Raji (cell line): ENCODE results near the gene PTPRG.

Experiments used
- POLR2A ChIP-seq: IDR thresholded peaks from 2 replicates; pipeline ENCODE4 v1.6.1; 2011; ENCODE audit warnings: low read depth, low read length, control low read depth; ENCODE audit not compliant: insufficient read depth

The PTPRG gene

DNA sequence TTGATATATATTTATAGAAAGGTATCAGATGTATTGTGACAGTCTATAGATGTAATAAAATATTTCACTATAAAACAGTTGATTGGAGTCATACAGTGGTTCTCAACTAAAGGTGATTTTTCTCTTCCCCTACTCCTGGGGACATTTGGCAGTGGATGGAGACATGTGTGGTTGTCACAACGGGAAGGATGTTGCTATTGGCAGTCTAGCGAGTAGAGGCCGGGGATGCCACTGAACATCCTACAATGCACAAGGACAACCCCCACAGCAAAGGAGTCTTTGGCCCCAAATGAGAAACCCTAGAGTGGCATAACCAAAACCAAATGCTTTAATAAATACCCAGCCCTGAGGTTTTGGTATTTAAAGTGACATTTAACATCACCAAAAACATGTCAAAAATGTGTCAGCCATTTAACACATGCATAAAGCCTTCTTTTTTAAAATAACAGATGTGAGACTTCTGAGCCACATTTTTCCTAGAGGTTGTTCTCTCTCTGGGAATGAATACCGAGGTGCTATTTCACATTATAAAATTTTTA, 367.5 kb downstream of the PTPRG start:
- TF ChIP-seq POLR2A, result no peak

DNA sequence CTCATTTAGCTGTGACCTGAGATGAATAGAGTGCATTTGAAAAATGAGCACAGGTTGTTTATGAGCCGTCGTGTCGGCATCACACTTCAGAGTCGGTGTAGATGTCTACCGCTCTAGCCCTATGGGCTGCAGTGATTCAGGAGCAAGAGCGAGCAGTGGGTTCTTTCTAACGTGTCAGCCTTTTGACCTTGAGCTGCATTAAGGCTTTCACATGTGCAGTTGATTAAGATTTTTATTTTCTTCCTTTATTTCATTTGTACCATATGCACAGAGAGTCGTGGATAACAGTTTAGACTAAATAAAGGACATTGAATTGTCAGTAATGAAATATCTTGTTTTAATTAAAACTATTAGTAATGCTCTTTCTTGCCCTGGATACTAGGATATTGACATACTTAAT, 368.2 kb downstream of the PTPRG start:
- no peak for TF ChIP-seq POLR2A

DNA sequence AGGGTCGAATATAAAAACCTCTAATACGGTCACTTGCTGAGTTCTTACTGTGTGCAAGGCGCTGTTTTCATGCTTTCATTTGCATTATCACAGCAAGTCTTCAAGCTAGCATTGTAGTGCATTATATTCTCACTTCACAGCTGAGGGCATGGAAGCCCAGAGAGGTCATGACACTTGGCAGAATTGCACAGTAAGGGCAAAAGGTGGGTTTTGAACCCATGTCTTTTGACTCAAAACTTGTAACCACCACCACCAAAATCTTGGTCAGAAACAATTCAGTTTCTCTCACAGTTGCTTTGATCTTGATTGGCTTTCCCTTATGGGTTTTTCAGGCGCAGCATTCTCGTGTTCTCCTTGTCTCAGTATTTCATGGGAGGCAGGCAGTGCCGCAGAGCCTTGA, 371.1 kb downstream of the PTPRG start:
- no peak for TF ChIP-seq POLR2A

DNA sequence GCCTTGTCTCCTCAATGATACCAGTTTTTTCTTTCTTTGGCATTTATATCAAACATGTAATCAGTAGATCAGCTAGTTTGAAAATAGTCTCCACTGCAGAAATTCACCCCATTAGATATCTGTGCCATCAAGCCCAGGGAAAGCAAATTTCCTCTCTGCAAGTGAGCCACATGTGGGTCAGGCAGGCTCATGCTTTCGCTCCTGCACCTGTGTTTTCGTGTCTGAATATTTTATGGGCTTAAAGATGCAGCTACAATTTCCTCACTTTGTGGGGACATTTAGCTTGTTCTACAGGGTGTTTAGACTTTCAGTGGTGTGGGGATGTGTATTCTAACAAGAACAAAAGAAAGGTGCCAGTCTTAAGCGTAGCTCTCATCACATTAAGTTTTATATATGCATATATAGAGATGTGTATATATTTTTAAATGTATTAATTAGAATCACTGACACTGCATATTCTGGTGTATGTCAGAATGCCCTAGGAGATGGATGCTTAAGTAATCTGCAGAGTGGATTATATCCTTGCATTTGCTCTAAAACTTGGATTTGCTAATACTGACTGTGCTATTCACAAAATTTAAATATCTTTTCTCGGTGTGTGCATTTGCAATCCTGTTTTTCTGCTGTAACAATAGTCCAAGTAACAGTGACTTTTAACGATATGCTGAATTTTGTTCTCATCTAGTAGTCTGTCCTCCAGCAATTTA, 372.6 kb downstream of the PTPRG start:
- no peak for TF ChIP-seq POLR2A

DNA sequence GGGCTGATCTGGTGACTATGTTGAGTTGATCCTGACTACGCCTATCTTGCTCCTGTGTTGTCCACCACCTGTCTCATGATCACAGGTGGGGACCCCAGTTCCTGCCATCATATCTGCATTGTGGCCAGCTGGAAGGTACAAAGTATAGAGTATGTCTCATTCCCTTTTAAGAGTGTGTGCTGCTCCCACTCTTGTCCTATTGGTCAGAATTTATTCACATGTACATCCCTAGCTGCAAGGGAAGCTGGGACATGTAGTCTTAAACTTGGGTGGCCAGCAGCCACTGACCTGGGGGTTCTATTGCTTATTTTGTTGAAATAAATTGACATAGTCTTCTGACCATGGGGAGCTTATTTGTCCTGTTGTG, 373.1 kb downstream of the PTPRG start:
- TF ChIP-seq POLR2A, result no peak

DNA sequence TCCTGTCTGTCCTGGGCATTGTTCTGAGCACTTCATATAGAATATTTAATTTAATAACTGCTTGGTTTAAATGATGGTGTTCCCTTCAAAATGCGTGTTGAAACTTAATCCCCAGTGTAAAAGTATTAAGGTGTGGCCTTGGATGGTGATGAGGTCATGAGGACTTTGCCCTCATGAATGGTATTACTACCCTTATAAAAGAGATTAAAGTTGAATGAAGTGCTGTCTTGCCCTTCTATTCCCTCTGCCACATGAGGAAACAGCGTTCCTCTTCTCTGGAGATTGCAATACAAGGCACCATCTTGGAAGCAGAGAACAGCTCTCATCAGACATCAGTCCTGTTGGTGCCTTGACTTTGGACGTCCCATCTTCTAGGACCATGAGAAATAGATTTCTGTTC, 374.4 kb downstream of the PTPRG start:
- no peak for TF ChIP-seq POLR2A

DNA sequence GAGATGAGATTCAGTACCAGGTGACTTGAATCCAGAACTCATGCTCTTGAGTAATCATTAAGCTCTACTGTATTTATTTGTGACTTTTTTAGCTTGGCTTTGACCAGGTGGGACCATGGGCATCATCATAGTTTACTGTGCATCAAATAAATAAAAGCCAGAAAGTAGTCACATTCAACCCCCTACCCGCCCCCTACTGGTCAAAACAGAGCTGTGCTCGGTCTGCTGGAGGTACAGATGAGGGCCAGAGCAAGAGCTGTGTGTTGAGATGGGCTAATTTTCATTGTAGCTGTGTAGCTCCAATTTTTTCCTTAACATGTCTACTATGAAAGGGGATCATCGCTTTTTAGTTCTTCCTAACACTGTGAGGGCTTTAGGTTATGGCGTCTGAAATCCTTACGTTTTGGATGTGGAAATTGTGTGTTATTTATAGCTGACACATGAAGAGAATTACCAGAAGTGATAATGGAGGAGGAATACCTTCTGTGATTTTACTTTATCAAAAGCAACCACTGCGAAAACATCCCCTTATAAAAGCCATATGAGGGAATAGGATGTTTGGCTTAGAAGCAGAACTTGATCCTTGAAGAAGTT, 375.1 kb downstream of the PTPRG start:
- no peak for TF ChIP-seq POLR2A

DNA sequence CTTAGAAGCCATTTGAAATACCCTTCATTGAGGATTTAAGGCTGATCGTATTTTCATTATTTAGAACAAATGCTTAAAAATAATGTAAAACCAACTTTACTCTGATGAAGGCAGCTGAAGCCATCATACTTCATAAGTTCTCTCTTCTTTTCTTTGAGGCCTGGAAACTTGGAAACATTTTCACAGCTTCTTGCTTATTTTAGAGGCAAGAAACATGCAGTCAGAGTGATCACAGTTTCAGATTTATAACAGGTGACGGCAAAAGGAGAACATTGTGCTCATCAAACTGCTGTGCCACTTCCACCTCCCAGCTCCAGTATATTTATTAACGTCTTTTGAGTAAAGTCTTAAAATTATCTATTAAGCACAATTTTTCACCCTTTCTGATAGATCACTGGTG, 376.1 kb downstream of the PTPRG start:
- no peak for TF ChIP-seq POLR2A

DNA sequence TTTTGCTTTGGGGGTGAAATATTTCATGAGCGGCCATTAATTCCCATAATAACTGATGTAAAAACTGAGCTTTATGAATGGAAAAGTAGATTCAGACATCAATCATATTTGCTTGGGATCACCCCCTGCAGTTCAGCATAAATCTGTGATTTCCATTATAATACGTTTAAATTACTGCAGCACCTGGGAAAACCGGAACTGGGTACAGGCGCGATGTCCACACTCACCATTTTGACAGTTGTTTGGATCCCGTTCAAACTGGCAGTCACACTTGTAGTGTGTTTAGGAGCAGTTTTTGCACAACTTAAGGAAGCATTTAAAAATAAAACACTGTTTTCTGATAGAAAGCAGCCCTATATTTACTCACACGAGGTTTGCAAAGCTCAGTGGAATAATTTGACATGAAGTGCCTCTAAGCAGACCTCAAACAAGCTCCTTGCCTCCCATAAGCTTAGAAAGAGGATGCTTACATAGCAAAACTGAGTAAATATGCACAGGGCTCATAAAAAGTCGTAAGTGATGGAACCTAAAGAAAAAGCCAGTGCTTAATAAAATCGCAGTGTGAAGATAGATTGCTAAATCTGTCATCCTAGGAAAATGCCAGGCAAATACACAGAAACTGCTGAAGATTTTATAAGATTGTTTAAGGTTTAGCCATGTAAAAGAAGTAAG, 377.6 kb downstream of the PTPRG start:
- no peak for TF ChIP-seq POLR2A

DNA sequence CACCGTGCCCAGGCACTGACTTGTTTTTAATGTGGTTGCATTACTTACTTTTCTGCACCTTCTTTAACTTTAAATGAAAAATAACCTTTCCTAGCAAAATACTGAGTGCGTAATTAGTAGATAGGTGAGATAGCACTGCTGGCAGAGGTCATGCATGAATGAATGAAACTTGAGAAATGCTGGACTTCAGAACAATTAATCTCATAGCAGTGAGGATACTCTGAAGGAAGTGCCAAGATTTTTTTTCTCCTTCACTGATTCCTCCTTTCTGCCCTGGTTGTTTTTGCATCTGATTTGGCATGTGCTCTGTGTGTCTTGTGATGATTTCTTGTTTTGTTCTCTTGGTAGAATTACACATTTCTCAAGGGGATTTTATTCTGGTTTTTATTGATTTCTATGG, 378.9 kb downstream of the PTPRG start:
- TF ChIP-seq POLR2A, result no peak

DNA sequence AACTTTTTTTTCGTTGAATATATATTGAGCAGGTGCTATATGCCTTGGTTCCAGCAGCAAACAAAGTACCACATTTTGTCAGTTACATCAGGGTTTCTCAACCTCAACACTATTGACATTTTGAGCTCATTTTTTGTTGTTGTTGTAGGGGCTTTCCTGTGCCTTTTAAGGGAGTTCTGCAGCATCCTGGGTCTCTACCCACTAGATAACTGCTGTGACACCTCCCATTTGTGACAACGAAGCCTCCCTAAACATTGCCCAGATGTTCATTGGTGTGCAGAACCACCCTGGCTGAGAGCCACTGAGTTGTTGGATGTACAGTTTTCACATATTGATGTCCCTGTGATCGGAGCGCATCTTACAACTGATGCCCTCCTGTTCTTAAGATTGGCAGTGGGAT, 382.6 kb downstream of the PTPRG start:
- TF ChIP-seq POLR2A, result no peak

DNA sequence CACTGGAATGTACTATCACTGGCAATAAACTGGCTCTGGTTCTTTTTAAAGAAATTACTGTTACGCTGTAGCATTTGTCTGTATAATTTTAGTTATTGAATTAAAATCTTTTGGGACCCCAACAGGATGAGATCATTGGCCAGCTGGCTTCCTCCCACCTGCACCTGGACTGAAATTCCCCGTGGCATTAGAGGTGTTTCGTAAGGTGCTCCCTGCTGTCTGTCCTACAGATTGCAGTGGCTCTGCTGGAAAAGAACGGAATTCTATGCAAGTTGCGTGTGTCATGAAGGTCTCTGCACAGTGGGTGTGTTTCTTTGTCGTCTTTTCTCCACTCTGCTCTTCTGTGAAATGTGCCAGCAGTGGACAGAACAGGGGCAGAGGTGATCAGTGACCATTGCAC, 383.4 kb downstream of the PTPRG start:
- no peak for TF ChIP-seq POLR2A

DNA sequence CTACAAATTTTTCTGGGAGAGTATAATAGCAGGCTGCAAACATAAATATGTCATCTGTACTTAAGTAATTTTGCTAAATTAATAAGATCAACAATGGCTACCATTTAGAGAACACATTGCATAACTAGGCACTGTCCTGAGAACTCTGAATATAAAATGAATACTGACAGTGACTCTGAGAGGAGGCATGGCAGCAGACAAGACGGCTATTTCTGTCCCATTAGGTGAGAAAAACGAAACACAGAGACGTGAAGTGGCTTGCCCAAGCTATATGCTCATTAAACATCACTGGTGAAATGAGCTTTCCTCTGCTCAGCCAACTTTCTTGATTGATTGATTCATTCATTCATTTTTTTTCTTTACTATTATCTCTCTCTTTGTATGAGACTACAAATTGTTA, 384.3 kb downstream of the PTPRG start:
- TF ChIP-seq POLR2A, result no peak

DNA sequence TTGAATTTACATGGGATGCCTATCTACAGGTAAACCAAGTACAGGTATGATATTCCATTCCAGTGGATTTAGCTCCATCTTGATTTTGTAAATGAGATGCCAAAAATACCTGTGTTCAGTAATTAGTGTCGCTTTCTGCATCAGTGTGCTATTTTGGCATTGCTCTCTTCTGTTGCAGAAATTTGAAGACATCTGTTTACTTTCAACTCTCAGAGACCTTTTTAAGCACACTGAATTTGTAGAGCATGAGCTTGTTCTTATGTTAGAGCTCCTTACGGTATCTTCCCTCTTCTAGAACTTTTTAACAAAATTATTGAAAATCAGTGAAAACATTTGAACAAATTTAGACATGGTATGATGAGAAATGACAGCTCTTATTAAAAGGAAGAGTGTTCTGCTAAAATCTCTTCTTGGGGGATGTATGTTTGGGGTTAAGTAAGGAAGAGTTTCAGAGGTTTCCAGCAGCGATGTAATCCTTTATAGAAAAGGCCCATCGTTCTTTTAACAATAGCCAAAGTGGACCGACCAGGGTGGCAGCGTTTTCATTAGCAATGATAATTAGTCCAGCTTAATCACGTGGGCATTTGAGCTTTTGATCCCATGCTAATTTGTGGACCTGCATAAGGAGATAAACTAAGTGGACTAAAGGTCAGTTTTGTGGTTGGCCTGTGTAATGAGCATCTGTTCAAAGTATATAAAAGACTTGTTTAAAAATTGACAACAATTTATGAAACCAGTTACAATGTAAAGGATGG, 385.4 kb downstream of the PTPRG start:
- TF ChIP-seq POLR2A, result no peak

DNA sequence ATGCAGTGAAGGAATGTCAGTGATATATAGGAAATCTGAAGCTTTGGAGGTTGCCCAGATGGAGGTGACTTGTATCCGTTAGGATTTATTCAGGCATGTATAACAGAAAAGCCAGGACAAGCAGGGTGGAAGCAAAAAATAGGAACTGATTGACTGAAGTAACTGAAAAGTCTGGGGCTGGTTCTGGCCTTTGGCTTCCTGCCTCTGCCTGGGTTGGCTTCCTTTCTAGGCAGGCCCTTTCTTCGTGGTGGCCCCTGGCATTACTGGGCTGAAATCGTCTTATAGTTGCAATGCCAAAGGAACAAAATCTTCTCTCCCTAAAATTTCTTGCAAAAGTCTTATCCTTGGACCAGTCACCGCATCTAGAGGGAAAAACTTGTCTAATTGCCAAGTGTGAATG, 386.1 kb downstream of the PTPRG start:
- no peak for TF ChIP-seq POLR2A

DNA sequence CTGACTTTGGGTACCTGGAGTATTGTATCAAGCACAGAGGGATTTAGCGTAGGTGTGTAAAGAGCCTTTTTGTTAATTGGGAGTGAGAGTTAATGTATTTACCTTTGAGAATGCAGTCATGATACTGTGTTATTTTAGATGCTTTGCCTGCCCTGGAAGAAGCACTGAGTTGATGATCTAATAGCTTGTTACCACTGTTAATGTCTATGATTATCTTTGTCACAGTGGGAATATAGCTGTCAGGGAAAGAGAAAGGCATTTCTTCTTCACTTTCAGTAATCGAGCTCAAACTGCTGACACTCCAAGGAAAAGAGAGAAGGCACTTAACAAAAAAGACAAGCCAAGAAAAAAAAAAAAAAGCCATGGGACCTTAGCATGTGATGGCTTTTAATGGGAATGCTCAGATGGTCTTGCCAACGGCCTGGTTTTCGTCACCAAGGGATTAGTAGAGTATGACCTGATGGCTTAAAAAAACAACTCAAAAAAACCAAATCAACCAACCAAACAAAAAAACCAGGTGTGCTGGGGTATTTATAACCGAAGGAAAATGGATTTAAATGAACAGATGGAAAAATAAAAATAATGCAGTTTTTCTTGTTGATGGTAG, 387.4 kb downstream of the PTPRG start:
- TF ChIP-seq POLR2A, result no peak

DNA sequence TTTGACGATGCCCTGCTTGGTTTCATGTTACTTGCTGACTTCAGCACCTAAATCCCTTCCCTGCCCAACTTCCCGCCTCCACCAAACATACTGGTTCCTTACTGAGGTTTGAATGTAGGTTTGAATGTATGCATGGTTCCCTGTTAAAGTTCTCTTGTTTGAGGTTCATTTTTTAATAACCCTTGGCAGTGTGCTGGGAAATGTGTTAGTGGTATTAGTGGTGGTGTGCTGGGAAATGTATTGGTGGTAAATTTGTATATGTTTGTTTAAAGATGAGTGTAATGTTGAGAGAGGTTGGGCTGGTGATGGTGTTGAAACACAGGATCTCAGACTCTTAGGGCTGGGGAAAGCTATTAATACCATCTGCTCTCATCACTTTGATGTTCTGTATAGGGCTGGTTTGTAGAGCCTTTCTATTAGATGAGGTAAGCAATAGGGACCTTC, 392.7 kb downstream of the PTPRG start:
- no peak for TF ChIP-seq POLR2A
